ENCODE results near the gene TMEM106C. TPM values are rescaled to one million over a fixed set of nuclear protein-coding genes. Genes with fewer than 3 reads are reported as not detected.

The TMEM106C gene
- total and polyA plus RNA-seq, 9 of the 15 experiments (the other 6 are each of a cell fraction or from before 2014, with no cell fraction given): 37.6 to 183 (median 57.2) TPM

DNA sequence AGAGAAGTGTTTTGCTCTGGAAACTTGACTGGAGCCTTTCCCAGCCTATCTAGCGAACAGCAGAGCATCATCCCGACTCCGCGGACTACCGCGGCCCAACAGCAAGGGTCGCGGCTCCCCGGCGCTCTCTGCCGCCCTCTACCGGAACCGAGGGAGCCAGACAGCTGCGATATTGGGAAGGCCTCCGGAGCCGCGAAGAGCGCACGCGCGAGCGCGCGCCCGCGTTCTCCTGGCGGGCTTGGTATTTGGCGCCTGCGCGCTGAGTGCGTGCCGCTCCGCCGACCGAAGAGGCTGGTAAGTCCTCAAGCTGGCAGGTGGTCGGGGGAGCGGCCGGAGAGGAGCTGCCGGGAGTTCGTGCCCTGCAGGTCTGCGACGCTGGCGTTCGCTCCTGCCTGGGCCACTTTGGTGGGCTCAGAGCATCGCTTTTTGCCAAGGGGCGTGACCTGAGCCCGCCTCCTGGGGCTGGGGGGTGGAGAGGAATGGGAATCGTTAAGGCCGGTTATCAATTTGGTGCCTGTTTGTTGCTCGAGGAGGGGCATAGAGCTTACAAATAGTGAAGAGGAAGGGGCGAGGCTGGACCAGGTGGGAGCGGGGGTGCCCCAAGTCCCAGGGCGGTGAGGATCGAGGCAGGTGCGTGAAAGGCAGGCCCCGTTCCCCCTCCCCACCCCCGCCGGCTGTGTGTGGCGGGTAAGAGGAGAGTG, at the start of gene TMEM106C (continued):
- TF ChIP-seq MTA3 (IDR thresholded peaks at IDR 0.05; ENCODE audit: borderline replicate concordance): 0 out of 2 replicates have a peak, but pooled peaks have one; percentile 17
- TF ChIP-seq POLR2G (IDR thresholded peaks at IDR 0.05; ENCODE audit: low read depth, low read length): peak; percentile 73
- TF ChIP-seq RAD21 (CRISPR knock-in tag; conservative IDR thresholded peaks at IDR 0.05 in 1 of 2, IDR thresholded peaks at IDR 0.05 in 1 of 2): peak; percentile 43 to 76
- TF ChIP-seq, protein P1, sequence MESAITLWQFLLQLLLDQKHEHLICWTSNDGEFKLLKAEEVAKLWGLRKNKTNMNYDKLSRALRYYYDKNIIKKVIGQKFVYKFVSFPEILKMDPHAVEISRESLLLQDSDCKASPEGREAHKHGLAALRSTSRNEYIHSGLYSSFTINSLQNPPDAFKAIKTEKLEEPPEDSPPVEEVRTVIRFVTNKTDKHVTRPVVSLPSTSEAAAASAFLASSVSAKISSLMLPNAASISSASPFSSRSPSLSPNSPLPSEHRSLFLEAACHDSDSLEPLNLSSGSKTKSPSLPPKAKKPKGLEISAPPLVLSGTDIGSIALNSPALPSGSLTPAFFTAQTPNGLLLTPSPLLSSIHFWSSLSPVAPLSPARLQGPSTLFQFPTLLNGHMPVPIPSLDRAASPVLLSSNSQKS (CRISPR knock-in tag; IDR thresholded peaks at IDR 0.05): no peak
- TF ChIP-seq, protein P2, sequence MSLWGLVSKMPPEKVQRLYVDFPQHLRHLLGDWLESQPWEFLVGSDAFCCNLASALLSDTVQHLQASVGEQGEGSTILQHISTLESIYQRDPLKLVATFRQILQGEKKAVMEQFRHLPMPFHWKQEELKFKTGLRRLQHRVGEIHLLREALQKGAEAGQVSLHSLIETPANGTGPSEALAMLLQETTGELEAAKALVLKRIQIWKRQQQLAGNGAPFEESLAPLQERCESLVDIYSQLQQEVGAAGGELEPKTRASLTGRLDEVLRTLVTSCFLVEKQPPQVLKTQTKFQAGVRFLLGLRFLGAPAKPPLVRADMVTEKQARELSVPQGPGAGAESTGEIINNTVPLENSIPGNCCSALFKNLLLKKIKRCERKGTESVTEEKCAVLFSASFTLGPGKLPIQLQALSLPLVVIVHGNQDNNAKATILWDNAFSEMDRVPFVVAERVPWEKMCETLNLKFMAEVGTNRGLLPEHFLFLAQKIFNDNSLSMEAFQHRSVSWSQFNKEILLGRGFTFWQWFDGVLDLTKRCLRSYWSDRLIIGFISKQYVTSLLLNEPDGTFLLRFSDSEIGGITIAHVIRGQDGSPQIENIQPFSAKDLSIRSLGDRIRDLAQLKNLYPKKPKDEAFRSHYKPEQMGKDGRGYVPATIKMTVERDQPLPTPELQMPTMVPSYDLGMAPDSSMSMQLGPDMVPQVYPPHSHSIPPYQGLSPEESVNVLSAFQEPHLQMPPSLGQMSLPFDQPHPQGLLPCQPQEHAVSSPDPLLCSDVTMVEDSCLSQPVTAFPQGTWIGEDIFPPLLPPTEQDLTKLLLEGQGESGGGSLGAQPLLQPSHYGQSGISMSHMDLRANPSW (CRISPR knock-in tag; IDR thresholded peaks at IDR 0.05): no peak
- TF ChIP-seq, protein P3, sequence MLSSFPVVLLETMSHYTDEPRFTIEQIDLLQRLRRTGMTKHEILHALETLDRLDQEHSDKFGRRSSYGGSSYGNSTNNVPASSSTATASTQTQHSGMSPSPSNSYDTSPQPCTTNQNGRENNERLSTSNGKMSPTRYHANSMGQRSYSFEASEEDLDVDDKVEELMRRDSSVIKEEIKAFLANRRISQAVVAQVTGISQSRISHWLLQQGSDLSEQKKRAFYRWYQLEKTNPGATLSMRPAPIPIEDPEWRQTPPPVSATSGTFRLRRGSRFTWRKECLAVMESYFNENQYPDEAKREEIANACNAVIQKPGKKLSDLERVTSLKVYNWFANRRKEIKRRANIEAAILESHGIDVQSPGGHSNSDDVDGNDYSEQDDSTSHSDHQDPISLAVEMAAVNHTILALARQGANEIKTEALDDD (IDR thresholded peaks at IDR 0.05): no peak
- TF ChIP-seq, protein P4, sequence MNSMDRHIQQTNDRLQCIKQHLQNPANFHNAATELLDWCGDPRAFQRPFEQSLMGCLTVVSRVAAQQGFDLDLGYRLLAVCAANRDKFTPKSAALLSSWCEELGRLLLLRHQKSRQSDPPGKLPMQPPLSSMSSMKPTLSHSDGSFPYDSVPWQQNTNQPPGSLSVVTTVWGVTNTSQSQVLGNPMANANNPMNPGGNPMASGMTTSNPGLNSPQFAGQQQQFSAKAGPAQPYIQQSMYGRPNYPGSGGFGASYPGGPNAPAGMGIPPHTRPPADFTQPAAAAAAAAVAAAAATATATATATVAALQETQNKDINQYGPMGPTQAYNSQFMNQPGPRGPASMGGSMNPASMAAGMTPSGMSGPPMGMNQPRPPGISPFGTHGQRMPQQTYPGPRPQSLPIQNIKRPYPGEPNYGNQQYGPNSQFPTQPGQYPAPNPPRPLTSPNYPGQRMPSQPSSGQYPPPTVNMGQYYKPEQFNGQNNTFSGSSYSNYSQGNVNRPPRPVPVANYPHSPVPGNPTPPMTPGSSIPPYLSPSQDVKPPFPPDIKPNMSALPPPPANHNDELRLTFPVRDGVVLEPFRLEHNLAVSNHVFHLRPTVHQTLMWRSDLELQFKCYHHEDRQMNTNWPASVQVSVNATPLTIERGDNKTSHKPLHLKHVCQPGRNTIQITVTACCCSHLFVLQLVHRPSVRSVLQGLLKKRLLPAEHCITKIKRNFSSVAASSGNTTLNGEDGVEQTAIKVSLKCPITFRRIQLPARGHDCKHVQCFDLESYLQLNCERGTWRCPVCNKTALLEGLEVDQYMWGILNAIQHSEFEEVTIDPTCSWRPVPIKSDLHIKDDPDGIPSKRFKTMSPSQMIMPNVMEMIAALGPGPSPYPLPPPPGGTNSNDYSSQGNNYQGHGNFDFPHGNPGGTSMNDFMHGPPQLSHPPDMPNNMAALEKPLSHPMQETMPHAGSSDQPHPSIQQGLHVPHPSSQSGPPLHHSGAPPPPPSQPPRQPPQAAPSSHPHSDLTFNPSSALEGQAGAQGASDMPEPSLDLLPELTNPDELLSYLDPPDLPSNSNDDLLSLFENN (IDR thresholded peaks at IDR 0.05; ENCODE audit: low read depth in 2 of 2, low read length in 2 of 2): no peak
- TF ChIP-seq ESRRB (CRISPR knock-in tag; IDR thresholded peaks at IDR 0.05; ENCODE audit: borderline replicate concordance): no peak
- TF ChIP-seq SMAD1 (IDR thresholded peaks at IDR 0.05; ENCODE audit: low read depth, low read length, partially characterized antibody): no peak
- no peak for TF ChIP-seq TAF15 (IDR thresholded peaks at IDR 0.05; ENCODE audit: low read depth, low read length)
- TF ChIP-seq ZNF23 (CRISPR knock-in tag; IDR thresholded peaks at IDR 0.05): no peak
- no peak for TF ChIP-seq ZNF239 (CRISPR knock-in tag; IDR thresholded peaks at IDR 0.05)
- peak; percentile 72 for TF ChIP-seq RBBP5 (IDR thresholded peaks at IDR 0.05; ENCODE audit: borderline replicate concordance, insufficient read depth, low read length, poor library complexity, severe bottlenecking)
- no peak for TF ChIP-seq SNRNP70 (optimal IDR thresholded peaks at IDR 0.05; ENCODE audit: low read depth, low read length)
